K562 (cell line): ENCODE measurements around the gene ZNF487. TPM values are rescaled to one million over a fixed set of nuclear protein-coding genes. Genes with fewer than 3 reads are reported as not detected.
A peak's percentile ranks its signal among the peaks of the same experiment; 100 is the strongest.

Experiments used
- ADNP ChIP-seq: fragments of 200-800 bp; sonication (Bioruptor generic); IDR thresholded peaks from 2 replicates; pipeline ENCODE4 v1.6.1; 2016; ENCODE audit warnings: missing genetic modification characterization, missing compliant biosample characterization
- AFF1 ChIP-seq, 2 experiments: fragments of 450-650 bp; IDR thresholded peaks; 2 replicates each; pipeline ENCODE4 v1.6.1; 2018; ENCODE audit warnings: mild to moderate bottlenecking in 2 of 2, low read depth in 1 of 2; ENCODE audit not compliant: partially characterized antibody in 2 of 2
- BMI1 ChIP-seq: fragments of 150-350 bp; IDR thresholded peaks from 2 replicates; pipeline ENCODE4 v1.6.1; 2014; ENCODE audit warnings: low read length
- CBX5 ChIP-seq: IDR thresholded peaks from 2 replicates; pipeline ENCODE4 v1.6.1; 2014; ENCODE audit warnings: low read depth, borderline replicate concordance
- CREB1 ChIP-seq, 2 experiments: sonication (generic) in 1 of 2; formaldehyde crosslinking in 1 of 2; IDR thresholded peaks; 2 replicates each; pipeline versions ENCODE4 v1.6.1 to v1.8.0; 2012 to 2022; ENCODE audit warnings: inconsistent platforms in 1 of 2, mild to moderate bottlenecking in 1 of 2, missing genetic modification reagents in 1 of 2, moderate library complexity in 1 of 2
- ERF ChIP-seq: fragments of 450-650 bp; formaldehyde crosslinking; IDR thresholded peaks from 2 replicates; pipeline ENCODE4 v1.4.0; 2020; ENCODE audit warnings: mild to moderate bottlenecking, mixed read lengths
- PTTG1 ChIP-seq: fragments of 450-650 bp; IDR thresholded peaks from 2 replicates; pipeline ENCODE4 v1.6.1; 2016; ENCODE audit warnings: low read depth, mild to moderate bottlenecking, missing genetic modification characterization, missing compliant biosample characterization
- TFAM ChIP-seq: fragments of 250-450 bp; sonication (Bioruptor Pico); conservative IDR thresholded peaks from 2 replicates; pipeline ENCODE4 v1.5.0; 2021; ENCODE audit warnings: mild to moderate bottlenecking, moderate library complexity
- U2AF2 ChIP-seq: fragments of 200-400 bp; formaldehyde crosslinking; optimal IDR thresholded peaks from 2 replicates; pipeline ENCODE3; 2017; ENCODE audit warnings: low read depth, mild to moderate bottlenecking, low read length
- ZNF512 ChIP-seq: IDR thresholded peaks from 2 replicates; pipeline ENCODE4 v1.6.1; 2016; ENCODE audit warnings: missing genetic modification characterization, missing compliant biosample characterization
- ZNF699 ChIP-seq: fragments of 250-450 bp; sonication (Bioruptor Pico); IDR thresholded peaks from 2 replicates; pipeline ENCODE4 v1.8.0; 2021; ENCODE audit warnings: mild to moderate bottlenecking, moderate library complexity; ENCODE audit not compliant: insufficient replicate concordance
- polyA plus RNA-seq, 8 experiments: library from polyadenylated mRNA; depleted of rRNA in 4 of 8; stranded (reverse) in 5 of 8; unstranded in 3 of 8; fragments of >200 nt; fragmentation: Nextera tagmentation in 2 of 8; fragmentation: Illumina TruSeq in 1 of 8; extraction: Ambion mirVana in 2 of 8; extraction: Trizol in 1 of 8; gene quantifications; 2 replicates each; pipeline versions ENCODE4 v1.2.1 to v1.2.3, GENCODE V29; 2011 to 2014; ENCODE audit warnings: inconsistent platforms in 1 of 8, missing spikeins in 1 of 8
- total RNA-seq, 7 experiments: library from RNA; depleted of rRNA in 6 of 7; stranded (reverse); fragments of >200 nt in 6 of 7; fragmentation: Illumina TruSeq in 2 of 7; extraction: Trizol in 2 of 7; gene quantifications; 2 replicates each; pipeline versions ENCODE4 v1.2.1 to v1.2.3, GENCODE V29; 2011 to 2021; ENCODE audit warnings: low replicate concordance in 1 of 7

Gene ZNF487
- total and polyA plus RNA-seq, 9 of the 15 experiments (the other 6 are each of a cell fraction or from before 2014, with no cell fraction given) = 1.9 to 6.5 (median 4.2) TPM

- TF ChIP-seq AFF1 (IDR thresholded peaks at IDR 0.05; ENCODE audit: low read depth in 1 of 2, partially characterized antibody in 2 of 2) (peak in 1 of 2 experiments; percentile 58), CBX5 (no peak; the same call in 1 of the 2 replicates), U2AF2 (no peak), CREB1 (IDR thresholded peaks at IDR 0.05) (no peak), CREB1 (CRISPR knock-in tag; IDR thresholded peaks at IDR 0.05) (no peak), PTTG1 (tag) (no peak), TFAM (CRISPR knock-in tag) (no peak), ZNF699 (CRISPR knock-in tag) (no peak), BMI1 (no peak), ADNP (tag) (no peak), ZNF512 (no peak), ERF (CRISPR knock-in tag) (no peak; the same call in 1 of the 2 replicates)
Observed at GRCh38 chr10:43420369-43421200, 16.3 kb upstream of the ZNF487 start (continued).
